Astrocyte (in vitro differentiated cells and primary cell): ENCODE results near the gene SDR39U1. TPM values are rescaled to one million over a fixed set of nuclear protein-coding genes. Genes with fewer than 3 reads are reported as not detected.

Source experiments
- DNase-seq: peaks from one replicate; pipeline ENCODE4 v3.0.0-alpha.2; 2010; ENCODE audit warnings: low read depth
- FAIRE-seq: peaks from 2 replicates; lab custom pipeline; 2011; peaks lifted over from hg19 to GRCh38; lab: Jason Lieb, UNC
- H2AFZ ChIP-seq: 2 replicates; pipeline ENCODE4 v1.6.0; 2012; ENCODE audit warnings: low read depth, low read length, inconsistent platforms
- H3K27ac ChIP-seq: 2 replicates; pipeline ENCODE4 v1.5.1; 2011; ENCODE audit warnings: low read depth, low read length, inconsistent platforms
- H3K27me3 ChIP-seq: 2 replicates; pipeline ENCODE4 v1.6.0; 2011; ENCODE audit warnings: low read length, inconsistent platforms; ENCODE audit not compliant: insufficient read depth
- H3K36me3 ChIP-seq: 2 replicates; pipeline ENCODE4 v1.5.1; 2011; ENCODE audit warnings: low read length, inconsistent platforms; ENCODE audit not compliant: insufficient read depth
- H3K4me1 ChIP-seq: 2 replicates; pipeline ENCODE4 v1.5.1; 2011; ENCODE audit warnings: low read length, inconsistent platforms; ENCODE audit not compliant: insufficient read depth
- H3K4me2 ChIP-seq: 2 replicates; pipeline ENCODE4 v1.6.0; 2012; ENCODE audit warnings: low read length, inconsistent platforms
- H3K4me3 ChIP-seq: 2 replicates; pipeline ENCODE4 v1.5.1; 2011; ENCODE audit warnings: low read depth, mild to moderate bottlenecking, low read length, inconsistent platforms; ENCODE audit not compliant: insufficient read depth
- H3K79me2 ChIP-seq: 2 replicates; pipeline ENCODE4 v1.6.0; 2012; ENCODE audit warnings: mild to moderate bottlenecking, low read length, inconsistent platforms; ENCODE audit not compliant: insufficient read depth
- H3K9ac ChIP-seq: 2 replicates; pipeline ENCODE4 v1.6.0; 2012; ENCODE audit warnings: mild to moderate bottlenecking, low read length, inconsistent platforms
- H3K9me3 ChIP-seq: 2 replicates; pipeline ENCODE4 v1.5.1; 2012; ENCODE audit warnings: low read depth, mild to moderate bottlenecking, low read length, inconsistent platforms; ENCODE audit not compliant: insufficient read depth
- H4K20me1 ChIP-seq: 2 replicates; pipeline ENCODE4 v1.6.0; 2012; ENCODE audit warnings: low read length, inconsistent platforms; ENCODE audit not compliant: insufficient read depth
- H3K27ac Mint-ChIP-seq: one replicate; pipeline ENCODE4 v1.8.0; 2021; ENCODE audit warnings: mild to moderate bottlenecking, mixed read lengths; ENCODE audit not compliant: unreplicated experiment
- H3K27me3 Mint-ChIP-seq: one replicate; pipeline ENCODE4 v1.8.0; 2021; ENCODE audit warnings: low read depth, mixed read lengths; ENCODE audit not compliant: unreplicated experiment
- H3K36me3 Mint-ChIP-seq: one replicate; pipeline ENCODE4 v1.8.0; 2021; ENCODE audit warnings: low read depth, mixed read lengths; ENCODE audit not compliant: unreplicated experiment
- H3K4me1 Mint-ChIP-seq: one replicate; pipeline ENCODE4 v1.8.0; 2021; ENCODE audit warnings: low read depth, mixed read lengths; ENCODE audit not compliant: unreplicated experiment
- H3K4me3 Mint-ChIP-seq: one replicate; pipeline ENCODE4 v1.8.0; 2021; ENCODE audit warnings: mild to moderate bottlenecking, moderate library complexity, mixed read lengths; ENCODE audit not compliant: unreplicated experiment
- H3K9me3 Mint-ChIP-seq: one replicate; pipeline ENCODE4 v1.8.0; 2021; ENCODE audit warnings: mild to moderate bottlenecking, mixed read lengths; ENCODE audit not compliant: unreplicated experiment
- CTCF ChIP-seq: IDR thresholded peaks from 2 replicates; pipeline ENCODE4 v1.5.1; 2011; ENCODE audit warnings: low read depth, mild to moderate bottlenecking, inconsistent platforms, low read length, moderate library complexity; ENCODE audit not compliant: insufficient read depth
- EZH2 ChIP-seq: IDR thresholded peaks from 2 replicates; pipeline ENCODE4 v1.6.1; 2012; ENCODE audit warnings: mild to moderate bottlenecking, low read length, inconsistent platforms; ENCODE audit not compliant: insufficient read depth
- total RNA-seq: library from RNA; stranded (reverse); gene quantifications from 2 replicates; pipeline ENCODE4 v1.2.1, GENCODE V29; 2021

SDR39U1 gene
- total RNA-seq, 1 donor from 2014 or later = 28.1 TPM

GRCh38 chr14:24441485-24441884, 1.1 kb downstream of the SDR39U1 start:
- Histone ChIP-seq H3K27ac (peak overlapping the region; percentile 98), H3K9me3 (no peaks in the 10 kb centered on the region), H3K36me3 (peaks cover 25% of the 10 kb centered on the region), H3K79me2 (peaks cover 32% of the 10 kb centered on the region), H2AFZ (no peak overlapping the region), H3K27me3 (no peaks in the 10 kb centered on the region), H3K4me1 (peaks cover 12% of the 10 kb centered on the region), H3K4me3 (peak overlapping the region; percentile 81), H3K4me2 (peak overlapping the region; percentile 99), H4K20me1 (peaks cover 33% of the 10 kb centered on the region), H3K9ac (peak overlapping the region; percentile 99)
- TF ChIP-seq CTCF (no peak), EZH2 (no peak)
- Mint-ChIP-seq H3K27me3 (no peaks in the 10 kb centered on the region), H3K4me1 (peaks cover 3% of the 10 kb centered on the region), H3K27ac (peak overlapping the region; percentile 100), H3K9me3 (no peaks in the 10 kb centered on the region), H3K36me3 (peaks cover 9% of the 10 kb centered on the region), H3K4me3 (peak overlapping the region; percentile 96)
- DNase-seq (no peak), FAIRE-seq (no peak)

GRCh38 chr14:24440606-24441399, 1.8 kb downstream of the SDR39U1 start:
- Mint-ChIP-seq H3K9me3 (no peaks in the 10 kb centered on the region), H3K36me3 (peaks cover 9% of the 10 kb centered on the region), H3K27me3 (no peaks in the 10 kb centered on the region), H3K4me3 (peak overlapping the region; percentile 96), H3K4me1 (peaks cover 3% of the 10 kb centered on the region), H3K27ac (no peak overlapping the region)
- Histone ChIP-seq H3K4me3 (no peak overlapping the region), H2AFZ (no peak overlapping the region), H3K9ac (peak overlapping the region; percentile 99), H3K79me2 (peaks cover 32% of the 10 kb centered on the region), H4K20me1 (peaks cover 39% of the 10 kb centered on the region), H3K27me3 (no peaks in the 10 kb centered on the region), H3K4me1 (peaks cover 12% of the 10 kb centered on the region), H3K27ac (no peak overlapping the region), H3K9me3 (no peaks in the 10 kb centered on the region), H3K4me2 (peak overlapping the region; percentile 99), H3K36me3 (peaks cover 25% of the 10 kb centered on the region)
- no peak for TF ChIP-seq EZH2
- TF ChIP-seq CTCF = no peak
- DNase-seq (no peak), FAIRE-seq (no peak)
